Measurements from ENCODE around the gene PGBD5.

PGBD5 gene

GRCh38 chr1:230306169-230306568 is 120.0 kb downstream of the PGBD5 start:
- no peaks in the 10 kb centered on the region for H3K36me3 Mint-ChIP-seq
- no peak overlapping the region for H3K4me3 Mint-ChIP-seq
- DNase-seq: no peak

GRCh38 chr1:230303822-230304221 is 122.3 kb downstream of the PGBD5 start:
- H3K27ac Mint-ChIP-seq: peak overlapping the region; percentile 9
- peaks cover 32 to 64% of the 10 kb centered on the region in 2 donors for H3K4me1 Mint-ChIP-seq
- no peaks in the 10 kb centered on the region for H3K9me3 Mint-ChIP-seq
- no peaks in the 10 kb centered on the region for H3K36me3 Mint-ChIP-seq
- H3K4me3 Mint-ChIP-seq: no peak overlapping the region
- ATAC-seq (replicated peaks) (no peak), DNase-seq (no peak)
- H3K27me3 Mint-ChIP-seq: no peaks in the 10 kb centered on the region

More at GRCh38 chr1:230306169-230306568, 120.0 kb downstream of the PGBD5 start:
- H3K27ac Mint-ChIP-seq: no peak overlapping the region
- no peaks in the 10 kb centered on the region for H3K9me3 Mint-ChIP-seq
- no peaks in the 10 kb centered on the region for H3K27me3 Mint-ChIP-seq
- peaks cover 24 to 49% of the 10 kb centered on the region in 2 donors for H3K4me1 Mint-ChIP-seq
- ATAC-seq (replicated peaks): peak; percentile 83 to 89

- Mint-ChIP-seq H3K9me3 (no peaks in the 10 kb centered on the region), H3K27me3 (no peaks in the 10 kb centered on the region), H3K36me3 (no peaks in the 10 kb centered on the region), H3K4me3 (no peak overlapping the region), H3K27ac (no peak overlapping the region), H3K4me1 (peaks cover 32 to 60% of the 10 kb centered on the region in 2 donors)
- no peak for ATAC-seq (replicated peaks)
- no peak for DNase-seq
Observed at GRCh38 chr1:230303069-230303468, 123.1 kb downstream of the PGBD5 start.

DNA sequence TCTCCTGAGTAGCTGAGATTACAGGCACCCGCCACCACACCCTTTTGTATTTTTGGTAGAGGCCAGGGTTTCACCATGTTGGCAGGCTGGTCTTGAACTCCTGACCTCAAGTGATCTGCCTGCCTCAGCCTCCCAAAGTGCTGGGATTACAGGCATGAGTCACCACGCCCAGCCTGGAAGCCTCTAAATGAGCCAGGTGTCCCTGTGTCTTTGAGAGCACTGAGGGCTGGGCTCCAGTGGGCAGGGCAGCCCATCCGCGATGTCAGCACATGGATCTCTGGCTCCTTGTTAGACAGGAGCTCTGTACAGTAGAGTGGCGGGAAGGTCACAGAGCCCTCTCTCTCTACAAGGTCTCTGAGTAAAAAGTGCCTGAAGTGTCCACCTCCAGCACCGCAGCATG is 124.3 kb downstream of the PGBD5 start:
- H3K27ac Mint-ChIP-seq: peak overlapping the region; percentile 42
- DNase-seq: no peak
- H3K4me1 Mint-ChIP-seq: peaks cover 28 to 48% of the 10 kb centered on the region in 2 donors
- no peaks in the 10 kb centered on the region for H3K9me3 Mint-ChIP-seq
- H3K4me3 Mint-ChIP-seq: no peak overlapping the region
- no peak for ATAC-seq (replicated peaks)
- no peaks in the 10 kb centered on the region for H3K36me3 Mint-ChIP-seq
- H3K27me3 Mint-ChIP-seq: no peaks in the 10 kb centered on the region

DNA sequence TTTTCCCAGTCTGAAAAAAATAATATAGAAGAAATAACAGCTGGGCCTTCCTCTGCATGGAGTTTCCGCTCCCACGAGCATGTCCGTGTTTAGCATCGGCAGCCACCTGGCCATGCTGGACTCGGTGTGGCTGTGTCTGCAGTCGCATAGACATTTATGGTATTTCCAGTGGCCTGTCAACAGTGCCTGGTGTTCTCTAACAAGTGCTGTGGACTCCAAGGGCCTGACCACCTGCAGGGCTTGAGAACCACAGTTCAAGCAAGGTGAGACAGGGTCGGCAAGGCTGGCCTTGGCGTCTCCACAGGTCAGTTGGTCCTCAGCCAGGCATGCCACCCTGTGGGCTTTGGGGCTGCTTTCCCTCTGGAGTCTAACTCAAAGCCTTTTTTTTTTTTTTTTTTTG is 124.8 kb downstream of the PGBD5 start:
- Mint-ChIP-seq H3K27ac (peak overlapping the region; percentile 67), H3K36me3 (no peaks in the 10 kb centered on the region), H3K27me3 (no peaks in the 10 kb centered on the region), H3K9me3 (no peaks in the 10 kb centered on the region), H3K4me3 (no peak overlapping the region), H3K4me1 (peaks cover 28 to 43% of the 10 kb centered on the region in 2 donors)
- ATAC-seq (replicated peaks): peak; percentile 11 to 13
- no peak for DNase-seq

GRCh38 chr1:230300322-230301301 is 125.5 kb downstream of the PGBD5 start:
- Mint-ChIP-seq H3K27me3 (no peaks in the 10 kb centered on the region), H3K4me1 (peaks cover 25 to 38% of the 10 kb centered on the region in 2 donors), H3K9me3 (no peaks in the 10 kb centered on the region), H3K4me3 (peak overlapping the region in 1 of 2 donors; percentile 41), H3K27ac (no peak overlapping the region), H3K36me3 (no peaks in the 10 kb centered on the region)
- ATAC-seq (replicated peaks) (peak; percentile 72 to 73), DNase-seq (no peak)

GRCh38 chr1:230299191-230300006 is 126.7 kb downstream of the PGBD5 start:
- H3K4me1 Mint-ChIP-seq: peaks cover 28 to 38% of the 10 kb centered on the region in 2 donors
- H3K27me3 Mint-ChIP-seq: no peaks in the 10 kb centered on the region
- ATAC-seq (replicated peaks) (peak; percentile 29 to 56), DNase-seq (no peak)
- H3K36me3 Mint-ChIP-seq: no peaks in the 10 kb centered on the region
- peak overlapping the region; percentile 92 for H3K27ac Mint-ChIP-seq
- no peaks in the 10 kb centered on the region for H3K9me3 Mint-ChIP-seq
- H3K4me3 Mint-ChIP-seq: peak overlapping the region; percentile 16 to 53

- H3K9me3 Mint-ChIP-seq: no peaks in the 10 kb centered on the region
- DNase-seq (no peak), ATAC-seq (replicated peaks) (no peak)
- peaks cover 34 to 48% of the 10 kb centered on the region in 2 donors for H3K4me1 Mint-ChIP-seq
- no peaks in the 10 kb centered on the region for H3K36me3 Mint-ChIP-seq
- no peaks in the 10 kb centered on the region for H3K27me3 Mint-ChIP-seq
- no peak overlapping the region for H3K27ac Mint-ChIP-seq
- no peak overlapping the region for H3K4me3 Mint-ChIP-seq
Observed at GRCh38 chr1:230295367-230295766, 130.8 kb downstream of the PGBD5 start.

DNA sequence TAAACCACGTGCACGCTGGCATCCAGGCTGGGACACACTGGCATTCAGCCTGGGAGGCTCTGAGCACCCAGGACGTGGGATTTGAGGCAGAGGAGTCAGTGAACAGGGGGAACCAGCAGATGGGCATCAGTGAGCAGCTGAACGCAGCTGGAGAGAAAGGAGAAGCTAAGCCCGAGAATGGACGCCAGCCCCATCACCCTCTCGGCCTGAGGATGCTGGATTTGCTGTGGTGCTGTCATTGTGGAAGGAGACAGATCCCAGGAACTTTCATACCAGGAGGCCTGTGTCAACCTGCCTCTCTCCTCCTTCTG is 132.8 kb downstream of the PGBD5 start:
- ATAC-seq (replicated peaks) (no peak), DNase-seq (no peak)
- Mint-ChIP-seq H3K36me3 (no peaks in the 10 kb centered on the region), H3K4me3 (no peak overlapping the region), H3K27ac (no peak overlapping the region), H3K27me3 (no peaks in the 10 kb centered on the region), H3K4me1 (peaks cover 30 to 53% of the 10 kb centered on the region in 2 donors), H3K9me3 (no peaks in the 10 kb centered on the region)

DNA sequence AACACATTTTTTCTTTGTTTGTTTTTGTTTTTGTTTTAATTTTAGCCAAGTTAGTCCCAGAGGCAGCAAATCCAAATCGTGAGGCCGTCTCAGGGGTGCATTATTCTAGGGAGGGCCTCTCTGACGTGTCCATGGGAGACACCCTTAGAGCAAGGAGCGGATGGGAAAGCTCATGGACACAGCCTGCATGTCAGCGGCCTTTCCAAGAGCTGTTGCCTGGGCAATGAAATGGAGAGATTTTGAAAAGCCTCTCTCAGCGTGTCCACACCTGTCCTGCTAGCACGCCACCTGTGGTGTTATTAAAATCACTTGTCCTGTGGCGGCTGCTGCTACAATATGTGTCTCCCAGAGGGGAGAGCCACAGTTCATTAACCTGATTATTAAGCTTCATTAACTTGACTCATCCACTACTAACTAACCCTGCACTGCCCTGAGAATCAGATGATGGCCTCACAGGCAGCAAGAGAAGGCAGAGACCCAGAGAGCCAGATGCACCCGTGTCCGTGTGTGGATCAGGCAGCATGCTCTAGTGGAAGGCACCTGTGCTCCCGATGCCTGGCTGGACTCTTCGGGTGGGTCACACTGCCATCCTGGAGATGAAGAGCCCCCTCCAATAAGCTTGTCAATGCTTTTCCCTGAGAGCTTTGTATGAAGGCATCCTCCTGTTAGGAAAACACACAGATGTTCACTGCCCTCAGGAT is 133.3 kb downstream of the PGBD5 start:
- Mint-ChIP-seq H3K27me3 (no peaks in the 10 kb centered on the region), H3K4me1 (peaks cover 35 to 53% of the 10 kb centered on the region in 2 donors), H3K36me3 (peaks cover 0 to 1% of the 10 kb centered on the region in 2 donors), H3K9me3 (no peaks in the 10 kb centered on the region), H3K4me3 (peak overlapping the region; percentile 40 to 79), H3K27ac (peak overlapping the region; percentile 92)
- no peak for DNase-seq
- no peak for ATAC-seq (replicated peaks)

- peak overlapping the region; percentile 79 to 81 for H3K4me3 Mint-ChIP-seq
- H3K36me3 Mint-ChIP-seq: peaks cover 0 to 5% of the 10 kb centered on the region in 2 donors
- DNase-seq: no peak
- ATAC-seq (replicated peaks): peak; percentile 44 to 60
- H3K9me3 Mint-ChIP-seq: no peaks in the 10 kb centered on the region
- no peaks in the 10 kb centered on the region for H3K27me3 Mint-ChIP-seq
- peaks cover 38 to 55% of the 10 kb centered on the region in 2 donors for H3K4me1 Mint-ChIP-seq
- peak overlapping the region; percentile 92 for H3K27ac Mint-ChIP-seq
Observed at GRCh38 chr1:230291731-230292620, 134.2 kb downstream of the PGBD5 start.

DNA sequence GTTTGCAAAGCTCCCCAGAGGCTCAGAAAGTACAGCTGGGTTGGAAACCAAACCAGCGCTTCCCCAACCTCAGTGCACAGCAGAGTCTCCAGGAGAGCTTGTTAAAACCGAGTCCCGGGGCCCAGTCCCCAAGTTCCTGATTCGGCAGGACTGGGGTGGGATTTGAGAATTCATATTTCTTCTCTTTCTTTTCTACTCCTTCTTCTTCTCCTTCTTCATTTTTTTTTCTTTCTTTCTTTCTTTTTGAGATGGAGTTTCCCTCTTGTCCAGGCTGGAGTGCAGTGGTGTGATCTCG is 136.8 kb downstream of the PGBD5 start:
- peak overlapping the region; percentile 26 for H3K27ac Mint-ChIP-seq
- ATAC-seq (replicated peaks): peak in 1 of 2 donors; percentile 5
- H3K4me3 Mint-ChIP-seq: no peak overlapping the region
- no peaks in the 10 kb centered on the region for H3K27me3 Mint-ChIP-seq
- DNase-seq: no peak
- peaks cover 7 to 19% of the 10 kb centered on the region in 2 donors for H3K36me3 Mint-ChIP-seq
- H3K9me3 Mint-ChIP-seq: no peaks in the 10 kb centered on the region
- H3K4me1 Mint-ChIP-seq: peaks cover 43 to 78% of the 10 kb centered on the region in 2 donors

GRCh38 chr1:230288641-230289349 is 137.3 kb downstream of the PGBD5 start:
- ATAC-seq (replicated peaks) (peak; percentile 23 to 33), DNase-seq (no peak)
- peaks cover 43 to 81% of the 10 kb centered on the region in 2 donors for H3K4me1 Mint-ChIP-seq
- H3K27me3 Mint-ChIP-seq: no peaks in the 10 kb centered on the region
- no peak overlapping the region for H3K4me3 Mint-ChIP-seq
- H3K9me3 Mint-ChIP-seq: no peaks in the 10 kb centered on the region
- peak overlapping the region; percentile 47 for H3K27ac Mint-ChIP-seq
- peaks cover 8 to 23% of the 10 kb centered on the region in 2 donors for H3K36me3 Mint-ChIP-seq
